Mucosa of gallbladder (tissue), 1 donor: Measurements from ENCODE around the gene LYPD1. TPM values are rescaled to one million over a fixed set of nuclear protein-coding genes. Genes with fewer than 3 reads are reported as not detected.
A peak's percentile ranks its signal among the peaks of the same experiment; 100 is the strongest.
"Not testable (repeated sequence)": the region's sequence is repeated elsewhere in the genome, so short reads cannot be mapped to it uniquely, and the experiment has no call there.

ENCODE experiments used
- DNase-seq: peaks from one replicate; pipeline ENCODE4 v3.0.0-alpha.2; 2020; ENCODE audit warnings: low spot score
- total RNA-seq: library from RNA; stranded (reverse); gene quantifications from one replicate; pipeline ENCODE4 v1.2.1, GENCODE V29; 2021
- donor health status: DM: no; HTN: no; CAD: no.

Gene LYPD1
- total RNA-seq: 14.6 TPM

- DNase-seq: peak; percentile 22
Observed at GRCh38 chr2:132669908-132670495, at the start of gene LYPD1. LYPD1 (minus strand) TSS chr2:132670205; CDS start chr2:132669932, 273 bp downstream.

GRCh38 chr2:132719480-132719879 is 49.5 kb upstream of the LYPD1 start:
- no peak for DNase-seq

DNA sequence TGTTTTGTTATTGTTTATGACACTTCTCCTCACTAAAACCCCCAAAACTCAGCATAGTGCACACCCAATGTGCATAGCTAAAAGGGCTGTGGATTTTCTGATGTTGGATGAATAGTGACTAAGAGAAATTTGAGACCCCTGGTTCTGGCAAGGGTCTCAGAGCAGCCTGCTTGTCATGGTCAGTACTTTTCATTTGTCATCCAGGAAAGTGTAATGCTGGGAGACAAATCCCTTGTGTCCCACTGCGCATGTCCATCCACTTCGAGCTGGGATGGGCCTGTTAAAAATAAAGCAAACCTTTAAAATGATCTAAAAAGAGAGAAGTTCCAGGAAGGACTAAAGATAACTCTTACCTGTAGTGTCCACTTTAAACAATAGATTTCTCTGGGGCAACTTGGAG is 46.9 kb upstream of the LYPD1 start:
- DNase-seq: no peak

GRCh38 chr2:132715386-132716351 is 45.7 kb upstream of the LYPD1 start:
- DNase-seq: no peak

GRCh38 chr2:132703396-132703795 is 33.4 kb upstream of the LYPD1 start:
- no peak for DNase-seq

GRCh38 chr2:132701810-132702209 is 31.8 kb upstream of the LYPD1 start:
- DNase-seq: no peak

DNA sequence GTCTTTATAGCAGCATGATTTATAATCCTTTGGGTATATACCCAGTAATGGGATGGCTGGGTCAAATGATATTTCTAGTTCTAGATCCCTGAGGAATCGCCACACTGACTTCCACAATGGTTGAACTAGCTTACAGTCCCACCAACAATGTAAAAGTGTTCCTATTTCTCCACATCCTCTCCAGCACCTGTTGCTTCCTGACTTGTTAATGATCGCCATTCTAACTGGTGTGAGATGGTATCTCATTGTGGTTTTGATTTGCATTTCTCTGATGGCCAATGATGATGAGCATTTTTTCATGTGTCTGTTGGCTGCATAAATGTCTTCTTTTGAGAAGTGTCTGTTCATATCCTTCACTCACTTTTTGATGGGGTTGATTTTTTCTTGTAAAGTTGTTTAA is 29.8 kb upstream of the LYPD1 start:
- not testable (repeated sequence) for DNase-seq

DNA sequence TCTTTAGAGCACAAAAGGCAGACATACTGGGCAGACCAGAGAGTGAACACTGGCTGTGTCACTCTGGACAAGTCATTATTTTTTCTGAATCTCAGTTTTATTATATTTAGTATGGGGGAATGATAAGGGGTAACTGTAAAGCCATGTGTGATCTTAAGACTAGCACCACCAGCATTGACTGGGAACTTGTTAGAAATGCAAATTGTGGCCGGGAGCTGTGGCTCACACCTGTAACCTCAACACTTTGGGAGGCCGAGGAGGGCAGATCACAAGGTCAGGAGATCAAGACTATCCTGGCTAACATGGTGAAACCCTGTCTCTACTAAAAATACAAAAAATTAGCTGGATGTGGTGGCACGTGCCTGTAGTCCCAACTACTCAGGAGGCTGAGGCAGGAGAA is 28.3 kb upstream of the LYPD1 start:
- not testable (repeated sequence) for DNase-seq

DNA sequence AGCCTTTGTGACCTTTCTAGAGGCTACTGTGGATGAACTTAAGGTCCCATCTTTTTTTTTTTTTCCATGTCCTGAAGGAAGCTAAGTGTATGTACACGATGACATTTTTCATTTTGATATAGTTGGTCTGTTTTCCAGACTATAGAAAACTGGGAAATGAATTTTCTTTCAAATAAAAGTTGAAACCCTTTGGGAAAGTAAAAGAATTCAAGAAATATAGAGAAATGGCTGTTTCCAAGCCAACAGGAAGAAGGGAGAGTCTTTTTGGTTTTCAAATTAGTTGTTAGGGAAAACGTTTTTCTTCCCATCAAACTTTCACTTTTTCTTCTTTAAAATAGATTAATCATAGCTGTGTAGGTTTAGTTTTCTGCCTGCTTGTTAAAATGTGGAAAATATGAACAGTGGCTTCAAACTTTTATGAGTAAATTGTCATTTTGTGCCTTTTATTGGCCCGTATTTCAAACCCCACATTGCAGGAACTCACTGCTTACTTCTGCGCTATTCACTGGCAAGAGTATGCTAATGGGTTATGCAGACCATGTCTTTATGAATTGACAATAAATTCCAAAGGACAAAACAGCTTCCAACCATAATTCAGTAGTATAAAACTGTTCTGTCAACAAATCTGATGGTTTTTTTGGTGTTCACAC is 27.7 kb upstream of the LYPD1 start:
- no peak for DNase-seq

DNA sequence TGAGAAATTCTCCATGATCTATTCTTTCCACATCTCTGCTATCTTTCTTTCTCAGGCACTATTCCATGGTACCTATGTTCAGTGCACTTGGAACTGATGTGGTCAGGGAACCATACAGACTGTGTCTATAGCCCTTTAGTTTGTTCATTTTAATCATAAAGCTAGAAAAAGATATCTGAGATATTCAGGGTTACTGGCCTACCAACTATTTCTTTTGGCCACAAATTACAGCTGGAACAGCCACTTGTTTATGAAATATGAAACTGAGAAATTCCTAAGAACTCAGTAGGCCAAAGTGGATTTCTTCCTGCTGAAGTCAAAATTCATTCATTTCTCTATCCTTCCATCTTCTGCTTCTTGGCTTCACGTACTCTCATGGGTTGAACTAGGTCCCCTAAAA is 22.8 kb upstream of the LYPD1 start:
- no peak for DNase-seq

DNA sequence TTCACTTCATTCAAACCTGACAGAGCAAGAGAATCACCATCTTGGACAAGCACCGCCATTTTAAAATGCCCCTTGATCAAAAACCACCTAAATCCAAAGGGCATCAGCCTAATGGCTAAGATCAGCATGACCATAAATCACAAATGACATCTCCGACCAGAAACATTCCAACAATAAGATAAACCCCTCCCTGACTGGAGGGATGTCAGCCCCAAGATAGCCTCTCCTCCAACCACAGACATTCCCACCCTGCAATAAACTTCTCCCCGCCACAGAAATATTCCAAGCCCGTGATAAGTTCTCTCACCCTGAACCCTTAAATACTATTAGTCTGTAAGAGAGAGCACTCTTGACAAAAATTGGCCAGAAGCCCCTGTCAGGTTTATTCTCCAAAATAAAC is 21.6 kb upstream of the LYPD1 start:
- no peak for DNase-seq

DNA sequence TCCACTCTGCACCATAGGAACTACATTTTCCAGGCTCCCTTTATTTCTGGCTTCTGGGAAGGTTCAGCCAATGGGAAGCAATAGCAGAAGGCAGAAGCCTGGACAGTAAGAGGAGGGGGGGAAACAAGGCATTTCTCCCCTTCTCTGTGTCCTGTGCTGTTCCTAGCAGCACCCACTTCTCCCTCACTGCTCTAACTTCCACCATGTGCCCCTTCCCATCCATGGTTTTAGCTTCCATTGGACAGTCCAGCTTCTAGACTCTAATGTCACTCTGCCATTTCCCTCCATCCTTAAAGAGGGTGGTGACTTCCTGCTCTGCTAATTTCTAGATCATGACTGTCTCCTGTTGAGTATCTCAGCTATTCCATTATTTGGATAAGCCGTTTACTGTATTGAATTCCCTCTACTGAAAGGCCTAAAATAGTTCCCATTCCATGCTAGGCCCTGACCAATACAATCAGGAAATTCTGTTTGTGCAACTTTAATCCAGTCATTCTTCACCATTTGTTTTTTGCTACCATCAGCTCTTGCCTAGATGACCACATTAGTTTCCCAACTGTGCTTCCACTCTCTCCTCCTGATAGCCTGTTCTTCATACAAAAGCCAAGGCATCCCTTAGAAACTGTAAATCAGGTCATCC is 20.8 kb upstream of the LYPD1 start:
- DNase-seq: no peak

DNA sequence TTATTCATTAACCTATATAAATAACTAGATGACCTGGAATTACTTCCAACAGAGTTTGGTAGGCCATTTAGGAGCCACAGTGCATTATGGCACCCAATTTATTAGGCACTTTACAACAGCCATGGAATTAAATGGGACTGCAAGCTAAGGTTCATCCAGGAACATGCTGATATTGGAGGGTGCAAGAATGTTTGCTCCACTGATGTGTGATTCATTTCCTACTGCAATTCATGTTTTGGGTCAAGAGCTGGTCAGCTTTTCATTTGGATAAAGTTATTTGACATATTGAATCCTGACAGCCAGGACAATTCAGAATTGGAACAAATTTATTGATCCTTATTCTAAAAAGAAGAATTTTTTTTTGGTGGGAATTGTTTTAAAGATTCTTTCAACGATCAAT is 11.8 kb upstream of the LYPD1 start:
- DNase-seq: no peak

DNA sequence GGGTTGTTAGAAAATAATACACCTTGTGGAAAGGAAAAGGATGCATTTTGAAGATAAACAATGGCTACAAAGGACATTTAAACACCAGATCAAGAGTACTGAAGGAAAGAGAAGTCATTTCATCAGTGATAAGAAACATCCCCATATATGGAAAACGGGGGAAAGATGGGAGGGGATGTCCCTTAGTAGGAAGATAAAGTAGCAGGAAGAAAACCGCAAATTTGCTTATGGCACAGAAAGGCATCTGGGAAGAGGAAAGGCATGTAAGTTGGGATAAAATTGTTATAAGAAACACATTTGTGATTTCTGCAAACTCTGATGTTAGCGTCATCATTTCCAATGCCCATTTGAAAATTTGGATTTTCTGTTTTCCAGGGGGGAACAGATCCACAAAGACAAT is 10.5 kb upstream of the LYPD1 start:
- no peak for DNase-seq

GRCh38 chr2:132678483-132678882 is 8.5 kb upstream of the LYPD1 start:
- DNase-seq: no peak

DNA sequence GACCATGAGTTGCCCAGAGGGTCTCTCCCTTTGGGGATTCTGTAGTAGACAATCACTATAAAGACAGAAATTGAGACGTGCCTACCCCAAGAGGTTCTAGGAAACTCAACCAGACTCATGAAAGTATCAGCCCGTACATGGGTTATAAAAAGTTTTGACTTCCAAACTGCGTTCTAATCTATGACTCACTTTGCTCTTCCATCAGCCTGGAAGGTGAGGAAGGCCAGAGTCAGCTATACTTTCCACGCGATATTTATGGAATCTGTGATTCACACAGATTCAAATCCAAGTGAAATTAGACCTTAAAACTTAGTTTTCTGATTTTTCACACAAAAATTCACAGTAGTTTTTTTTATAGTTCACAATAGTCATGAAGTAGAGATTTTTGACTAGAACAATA is 7.7 kb upstream of the LYPD1 start:
- DNase-seq: no peak

DNA sequence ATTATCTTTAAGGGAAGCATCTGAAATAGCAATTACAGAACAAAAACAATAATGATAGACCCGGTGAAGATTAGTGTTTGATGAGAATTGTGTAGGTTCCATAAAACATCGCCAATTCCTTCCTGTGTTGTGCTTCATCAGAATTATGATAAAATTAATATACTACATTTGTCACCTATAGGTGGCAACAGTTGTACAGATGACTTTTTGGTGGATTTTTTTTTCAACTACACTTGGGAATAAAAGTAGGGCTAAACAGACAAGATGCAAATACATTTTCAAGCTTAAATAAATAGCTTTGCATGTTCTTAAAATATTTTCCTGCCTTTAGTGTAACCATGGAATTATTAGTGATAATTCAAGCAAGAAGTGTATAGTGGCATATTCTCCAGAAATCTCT is 7.0 kb upstream of the LYPD1 start:
- no peak for DNase-seq

- peak; percentile 22 for DNase-seq
Observed at GRCh38 chr2:132671151-132671835, 1.3 kb upstream of the LYPD1 start.

DNA sequence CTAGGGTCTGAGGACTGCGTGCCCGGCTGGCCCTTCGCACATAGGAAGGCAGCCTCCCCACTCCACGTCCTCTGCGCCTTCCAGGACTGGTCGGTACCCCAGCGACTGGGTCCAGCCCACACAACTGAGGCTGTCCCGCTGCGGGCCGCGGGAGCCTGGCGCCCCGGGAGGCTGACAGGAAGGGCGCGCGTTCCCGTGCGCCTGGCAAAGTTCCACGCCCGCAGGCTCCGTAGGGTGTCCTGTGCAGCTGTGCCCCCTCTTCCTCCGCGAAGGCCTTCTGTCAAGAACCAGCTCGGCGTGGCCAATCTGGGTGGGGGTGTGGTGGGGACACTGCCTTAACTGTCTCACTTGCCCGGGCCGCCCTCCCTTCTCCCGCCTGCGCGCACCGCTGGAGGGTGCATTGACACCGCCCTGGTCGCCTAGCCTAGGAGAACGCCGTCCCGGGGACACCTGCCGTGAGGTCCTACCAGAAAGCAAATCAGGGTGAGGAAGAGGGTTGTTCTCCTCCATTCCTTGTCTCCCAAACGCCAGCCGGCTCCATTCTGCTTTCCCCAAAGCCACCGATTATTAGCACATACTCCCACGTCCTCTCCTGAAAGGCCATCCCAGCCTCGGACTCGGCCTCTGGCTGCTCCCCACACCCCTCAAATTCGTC is 618 bp upstream of the LYPD1 start:
- DNase-seq: peak; percentile 27

GRCh38 chr2:132668987-132669907 is 758 bp downstream of the LYPD1 start:
- DNase-seq: no peak
